Transverse colon (tissue), 4 donors: Measurements from ENCODE around the gene RSPH9. TPM values are rescaled to one million over a fixed set of nuclear protein-coding genes. Genes with fewer than 3 reads are reported as not detected.

Experiments
- DNase-seq: peaks from one replicate; pipeline ENCODE4 v3.0.0-alpha.2; 2019
- H3K27ac ChIP-seq, 4 donors: fragments of 200-600 bp; sonication (generic); 2 replicates each; pipeline ENCODE4 v1.5.1; 2016 to 2018; ENCODE audit warnings: inconsistent platforms in 4 of 4
- H3K27me3 ChIP-seq: fragments of 200-600 bp; sonication (generic); 2 replicates; pipeline ENCODE4 v1.5.1; 2017; ENCODE audit warnings: inconsistent platforms
- H3K36me3 ChIP-seq, 4 donors: fragments of 200-600 bp; sonication (generic); 2 replicates each; pipeline ENCODE4 v1.5.1; 2017 to 2019; ENCODE audit warnings: inconsistent platforms in 4 of 4
- H3K4me1 ChIP-seq, 4 donors: fragments of 200-600 bp; sonication (generic); 2 replicates each; pipeline ENCODE4 v1.5.1; 2017 to 2020; ENCODE audit warnings: inconsistent platforms in 4 of 4
- H3K4me3 ChIP-seq, 4 donors: fragments of 200-600 bp; sonication (generic); 1 replicate in 1 of 4; 2 replicates in 3 of 4; pipeline versions ENCODE4 v1.5.1 to v1.6.1; 2017 to 2019; ENCODE audit warnings: inconsistent platforms in 4 of 4
- H3K9me3 ChIP-seq, 2 donors: fragments of 200-600 bp; sonication (generic); 2 replicates each; pipeline ENCODE4 v1.5.1; 2017 to 2019; ENCODE audit warnings: inconsistent platforms in 2 of 2
- CTCF ChIP-seq, 5 experiments: fragments of 200-600 bp in 3 of 5; fragments of 450-650 bp in 2 of 5; sonication (generic) in 3 of 5; IDR thresholded peaks; 1 replicate in 2 of 5; 2 replicates in 3 of 5; pipeline ENCODE4 v1.5.1; 2016 to 2017; ENCODE audit warnings: antibody characterized with exemption in 5 of 5, inconsistent platforms in 3 of 5, mild to moderate bottlenecking in 2 of 5, moderate library complexity in 1 of 5
- EP300 ChIP-seq: sonication (generic); formaldehyde crosslinking; IDR thresholded peaks from one replicate; pipeline ENCODE4 v1.6.1; 2017; ENCODE audit warnings: antibody characterized with exemption, low read depth
- POLR2A ChIP-seq: fragments of 450-650 bp; IDR thresholded peaks from one replicate; pipeline ENCODE4 v1.6.1; 2016; ENCODE audit warnings: antibody characterized with exemption, mild to moderate bottlenecking, moderate library complexity
- POLR2AphosphoS5 ChIP-seq, 3 donors: sonication (generic); formaldehyde crosslinking; IDR thresholded peaks; one replicate each; pipeline ENCODE4 v1.6.1; 2016; ENCODE audit warnings: antibody characterized with exemption in 3 of 3
- WGBS, 2 donors: methylation state at CpG; one replicate each; pipeline ENCODE4 v1.1.5; 2018; ENCODE audit warnings: low coverage in 1 of 2; 5-methylcytosine and 5-hydroxymethylcytosine counted together
- in situ Hi-C, 4 donors: fragments of 200-750 bp; cut with MboI; loops; one replicate each; pipeline versions ENCODE4 v1.15.0 to v1.15.1; 2017; ENCODE audit warnings: low sequenced_read_pairs in 3 of 4, low pct_ligation_motif_present in 1 of 4, low pct_unique_long_range_greater_than_20kb in 1 of 4
- intact Hi-C: fragments of 100-400 bp; cut with DNase I; formaldehyde crosslinking; loops from one replicate; pipeline ENCODE4 v1.15.1; 2023; ENCODE audit warnings: low total_unique reads
- total RNA-seq, 4 donors: library from RNA; depleted of rRNA; stranded (reverse); fragments of >200 nt; gene quantifications; one replicate each; pipeline ENCODE4 v1.1.0, GENCODE V29; 2016

The RSPH9 gene
- total RNA-seq, 4 donors from 2014 or later, result not detected

GRCh38 chr6:43636308-43636659 lies 8.6 kb upstream of the RSPH9 start:
- Histone ChIP-seq H3K4me1 (peaks cover 20 to 46% (median 33%) of the 10 kb centered on the region in 4 donors), H3K27ac (peak overlapping the region; percentile 87 to 91 (median 90)), H3K4me3 (peak overlapping the region; percentile 75 to 97 (median 86)), H3K9me3 (no peaks in the 10 kb centered on the region), H3K36me3 (peaks cover 0 to 14% (median 6%) of the 10 kb centered on the region in 4 donors), H3K27me3 (no peaks in the 10 kb centered on the region)
- TF ChIP-seq POLR2A, result no peak
- no peak for TF ChIP-seq CTCF (IDR thresholded peaks at IDR 0.05)
- no peak for TF ChIP-seq POLR2AphosphoS5 (IDR thresholded peaks at IDR 0.05)
- TF ChIP-seq EP300, result no peak
- no peak for DNase-seq
- in situ Hi-C loops, result no loop called here
- WGBS, 2 donors, result 0 to 8% methylated on average over 5 to 7 of the region's 7 CpGs
- intact Hi-C loops, result no loop called here

DNA sequence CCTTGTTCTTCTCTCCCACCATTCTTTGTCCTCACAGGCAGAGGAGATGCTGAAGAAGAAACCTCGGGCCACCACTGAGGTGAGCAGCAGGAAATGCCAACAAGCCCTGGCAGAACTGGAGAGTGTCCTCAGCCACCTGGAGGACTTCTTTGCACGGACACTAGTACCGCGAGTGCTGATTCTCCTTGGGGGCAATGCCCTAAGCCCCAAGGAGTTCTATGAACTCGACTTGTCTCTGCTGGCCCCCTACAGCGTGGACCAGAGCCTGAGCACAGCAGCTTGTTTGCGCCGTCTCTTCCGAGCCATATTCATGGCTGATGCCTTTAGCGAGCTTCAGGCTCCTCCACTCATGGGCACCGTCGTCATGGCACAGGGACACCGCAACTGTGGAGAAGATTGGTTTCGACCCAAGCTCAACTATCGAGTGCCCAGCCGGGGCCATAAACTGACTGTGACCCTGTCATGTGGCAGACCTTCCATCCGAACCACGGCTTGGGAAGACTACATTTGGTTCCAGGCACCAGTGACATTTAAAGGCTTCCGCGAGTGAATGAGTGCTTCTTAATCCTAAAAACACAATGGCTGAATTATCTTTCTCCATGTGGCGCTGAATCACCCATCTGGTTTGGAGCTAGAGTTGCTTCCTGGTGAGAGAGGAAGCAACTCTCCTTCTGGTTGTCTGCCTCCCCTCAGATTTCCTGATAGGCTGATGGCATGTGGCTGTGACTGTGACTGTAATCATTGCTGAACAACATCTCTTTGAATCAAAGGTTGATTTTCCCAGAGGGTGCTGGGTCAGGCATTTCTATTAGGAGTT lies 4.6 kb upstream of the RSPH9 start:
- Histone ChIP-seq H3K4me1 (peaks cover 20 to 41% (median 33%) of the 10 kb centered on the region in 4 donors), H3K27me3 (no peaks in the 10 kb centered on the region), H3K9me3 (no peaks in the 10 kb centered on the region), H3K36me3 (peaks cover 0 to 19% (median 6%) of the 10 kb centered on the region in 4 donors), H3K4me3 (no peak overlapping the region), H3K27ac (no peak overlapping the region)
- intact Hi-C loops (no loop called here), in situ Hi-C loops (no loop called here)
- no peak for DNase-seq
- no peak for TF ChIP-seq POLR2AphosphoS5 (IDR thresholded peaks at IDR 0.05)
- no peak for TF ChIP-seq POLR2A
- TF ChIP-seq CTCF (IDR thresholded peaks at IDR 0.05), result no peak
- TF ChIP-seq EP300, result no peak
- WGBS, 2 donors, result 94% methylated on average over 21 of the region's 21 CpGs; no CpG with 5 or more reads in 1 of the 2 donors

DNA sequence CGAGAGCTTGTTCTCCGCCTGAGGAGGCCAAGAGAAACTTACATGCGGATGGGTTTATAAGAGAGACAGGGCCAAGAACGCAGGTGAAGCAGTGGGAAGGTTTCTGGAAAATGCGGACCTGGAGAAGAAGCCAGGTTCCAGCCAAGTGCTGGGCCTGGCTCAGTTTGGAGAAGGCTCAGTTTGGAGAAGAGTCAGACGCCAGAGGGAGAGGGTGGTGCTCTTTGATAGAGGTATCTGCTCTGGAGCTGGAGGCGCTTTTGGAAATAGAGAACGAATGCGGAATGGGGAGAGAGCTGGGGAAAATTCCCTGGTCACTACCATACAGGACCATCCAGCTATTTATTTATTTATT lies 753 bp downstream of the RSPH9 start:
- H3K9me3 ChIP-seq, result no peaks in the 10 kb centered on the region
- H3K36me3 ChIP-seq, result peaks cover 0 to 9% (median 2%) of the 10 kb centered on the region in 4 donors
- intact Hi-C loops, result no loop called here
- H3K4me1 ChIP-seq, result peaks cover 8 to 13% (median 10%) of the 10 kb centered on the region in 4 donors
- in situ Hi-C loops, result no loop called here
- H3K4me3 ChIP-seq, result peak overlapping the region in 3 of 4 donors; percentile 26 to 52 (median 40)
- WGBS, 2 donors, result 0 to 27% methylated on average over 3 to 9 of the region's 9 CpGs
- H3K27ac ChIP-seq, result peak overlapping the region; percentile 37 to 74 (median 68)
- no peak for DNase-seq
- H3K27me3 ChIP-seq, result no peaks in the 10 kb centered on the region
- TF ChIP-seq EP300 (no peak), POLR2A (no peak), CTCF (IDR thresholded peaks at IDR 0.05) (no peak), POLR2AphosphoS5 (IDR thresholded peaks at IDR 0.05) (no peak)

- H3K4me3 ChIP-seq, result no peak overlapping the region
- 95 to 100% methylated on average over 1 to 3 of the region's 3 CpGs for WGBS, 2 donors
- no peaks in the 10 kb centered on the region for H3K27me3 ChIP-seq
- H3K9me3 ChIP-seq, result no peaks in the 10 kb centered on the region
- intact Hi-C loops (no loop called here), in situ Hi-C loops (no loop called here)
- TF ChIP-seq POLR2A (no peak), EP300 (no peak)
- no peaks in the 10 kb centered on the region for H3K36me3 ChIP-seq
- no peak for DNase-seq
- H3K4me1 ChIP-seq, result peaks cover 8 to 13% (median 10%) of the 10 kb centered on the region in 4 donors
- H3K27ac ChIP-seq, result no peak overlapping the region
Measured at GRCh38 chr6:43647613-43648012, 2.8 kb downstream of the RSPH9 start.
